HepG2 (cell line): ENCODE measurements around the gene TSACC. TPM values are rescaled to one million over a fixed set of nuclear protein-coding genes. Genes with fewer than 3 reads are reported as not detected.

Experiments
- CCDC6 ChIP-seq: sonication (generic); formaldehyde crosslinking; IDR thresholded peaks from 2 replicates; pipeline ENCODE4 v1.8.1; 2022; ENCODE audit warnings: mild to moderate bottlenecking, missing genetic modification reagents, moderate library complexity
- HIC2 ChIP-seq: sonication (generic); formaldehyde crosslinking; IDR thresholded peaks from 2 replicates; pipeline ENCODE4 v1.9.0; 2022; ENCODE audit warnings: low read depth, missing genetic modification reagents
- SKI ChIP-seq: fragments of 450-650 bp; IDR thresholded peaks from one replicate; pipeline ENCODE4 v1.6.1; 2018; ENCODE audit warnings: mild to moderate bottlenecking; ENCODE audit not compliant: partially characterized antibody
- TARDBP ChIP-seq: sonication (generic); formaldehyde crosslinking; IDR thresholded peaks from 2 replicates; pipeline ENCODE4 v1.8.0; 2022; ENCODE audit warnings: mild to moderate bottlenecking, missing genetic modification reagents
- THAP9 ChIP-seq: sonication (generic); formaldehyde crosslinking; IDR thresholded peaks from 2 replicates; pipeline ENCODE4; 2020; ENCODE audit warnings: missing genetic modification reagents, mild to moderate bottlenecking, borderline replicate concordance
- TP53 ChIP-seq: sonication (generic); formaldehyde crosslinking; conservative IDR thresholded peaks from 2 replicates; pipeline ENCODE4 v1.4.0; 2020; ENCODE audit warnings: missing genetic modification reagents
- ZNF136 ChIP-seq: sonication (generic); formaldehyde crosslinking; IDR thresholded peaks from 2 replicates; pipeline ENCODE4 v1.8.1; 2022; ENCODE audit warnings: low read depth, mild to moderate bottlenecking, moderate library complexity, missing genetic modification reagents
- ZNF33A ChIP-seq: sonication (generic); formaldehyde crosslinking; IDR thresholded peaks from 2 replicates; pipeline ENCODE4 v1.5.1; 2020; ENCODE audit warnings: missing genetic modification reagents, mild to moderate bottlenecking, moderate library complexity, borderline replicate concordance
- ZNF720 ChIP-seq: sonication (generic); formaldehyde crosslinking; IDR thresholded peaks from 2 replicates; pipeline ENCODE4 v1.4.0; 2020; ENCODE audit warnings: missing genetic modification reagents
- ZNF878 ChIP-seq: sonication (generic); formaldehyde crosslinking; IDR thresholded peaks from 2 replicates; pipeline ENCODE4 v1.8.1; 2023; ENCODE audit warnings: mild to moderate bottlenecking, missing genetic modification reagents, moderate library complexity
- polyA plus RNA-seq, 8 experiments: library from polyadenylated mRNA; depleted of rRNA in 3 of 8; stranded (reverse) in 7 of 8; unstranded in 1 of 8; fragments of >200 nt; fragmentation: Illumina TruSeq in 4 of 8; extraction: Trizol in 4 of 8; gene quantifications; 2 replicates each; pipeline versions ENCODE4 v1.2.1 to v1.2.3, GENCODE V29; 2011 to 2016; ENCODE audit warnings: low read depth in 4 of 8, missing spikeins in 1 of 8, mixed read lengths in 1 of 8; ENCODE audit not compliant: insufficient read depth in 1 of 8
- total RNA-seq, 5 experiments: library from RNA; depleted of rRNA; stranded (reverse); fragments of >200 nt; fragmentation: Illumina TruSeq; extraction: Trizol; gene quantifications; 2 replicates each; pipeline ENCODE4 v1.2.3, GENCODE V29; 2016; ENCODE audit warnings: low read depth in 1 of 5
- TF ChIP-seq, protein P1 (sequence below): sonication (generic); formaldehyde crosslinking; IDR thresholded peaks from 2 replicates; pipeline ENCODE4 v1.4.0; 2020; ENCODE audit warnings: missing genetic modification reagents
- TF ChIP-seq, protein P2 (sequence below): sonication (generic); formaldehyde crosslinking; IDR thresholded peaks from 2 replicates; pipeline ENCODE4 v1.4.0; 2020; ENCODE audit warnings: missing genetic modification reagents
- TF ChIP-seq, protein P3 (sequence below): sonication (generic); formaldehyde crosslinking; IDR thresholded peaks from 2 replicates; pipeline ENCODE4 v1.4.0; 2020; ENCODE audit warnings: missing genetic modification reagents

TSACC gene
- total and polyA plus RNA-seq, 2 of the 13 experiments (the other 11 are each of a cell fraction or from before 2014, with no cell fraction given), result 1.5 to 2.6 TPM

DNA sequence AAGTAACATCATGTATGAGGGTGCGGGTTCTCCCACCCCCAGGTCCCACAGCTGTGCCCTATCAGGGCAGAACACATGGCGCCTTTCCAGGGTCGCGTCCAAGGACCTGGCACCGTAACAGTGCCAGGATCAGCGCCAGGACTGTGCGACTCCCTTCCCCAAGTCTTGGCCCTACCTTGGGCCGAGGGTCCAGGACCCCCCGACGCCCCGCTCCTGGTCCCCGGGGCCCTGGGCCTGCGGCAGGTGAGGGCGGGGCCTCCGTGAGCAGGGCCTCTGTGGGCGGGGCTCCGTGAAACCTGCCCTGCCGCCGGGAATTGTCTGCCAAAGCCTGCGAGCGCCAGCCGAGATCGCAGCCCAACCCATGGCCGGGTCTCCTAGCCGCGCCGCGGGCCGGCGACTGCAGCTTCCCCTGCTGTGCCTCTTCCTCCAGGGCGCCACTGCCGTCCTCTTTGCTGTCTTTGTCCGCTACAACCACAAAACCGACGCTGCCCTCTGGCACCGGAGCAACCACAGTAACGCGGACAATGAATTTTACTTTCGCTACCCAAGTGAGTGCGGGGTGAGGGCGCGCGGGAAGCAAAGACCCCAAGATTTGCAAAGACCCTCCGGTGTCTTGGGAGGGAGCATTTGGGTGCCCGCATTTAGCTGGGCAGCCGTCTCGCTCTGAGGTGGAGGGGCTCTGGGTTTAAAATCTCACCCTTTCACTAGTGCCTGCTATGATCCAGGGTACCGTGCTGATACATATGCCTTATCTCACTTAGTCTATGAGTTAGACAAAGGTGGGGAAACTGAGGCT is 30.8 kb downstream of the TSACC start, which contains the start of gene RHBG (continued):
- TF ChIP-seq, protein P1, sequence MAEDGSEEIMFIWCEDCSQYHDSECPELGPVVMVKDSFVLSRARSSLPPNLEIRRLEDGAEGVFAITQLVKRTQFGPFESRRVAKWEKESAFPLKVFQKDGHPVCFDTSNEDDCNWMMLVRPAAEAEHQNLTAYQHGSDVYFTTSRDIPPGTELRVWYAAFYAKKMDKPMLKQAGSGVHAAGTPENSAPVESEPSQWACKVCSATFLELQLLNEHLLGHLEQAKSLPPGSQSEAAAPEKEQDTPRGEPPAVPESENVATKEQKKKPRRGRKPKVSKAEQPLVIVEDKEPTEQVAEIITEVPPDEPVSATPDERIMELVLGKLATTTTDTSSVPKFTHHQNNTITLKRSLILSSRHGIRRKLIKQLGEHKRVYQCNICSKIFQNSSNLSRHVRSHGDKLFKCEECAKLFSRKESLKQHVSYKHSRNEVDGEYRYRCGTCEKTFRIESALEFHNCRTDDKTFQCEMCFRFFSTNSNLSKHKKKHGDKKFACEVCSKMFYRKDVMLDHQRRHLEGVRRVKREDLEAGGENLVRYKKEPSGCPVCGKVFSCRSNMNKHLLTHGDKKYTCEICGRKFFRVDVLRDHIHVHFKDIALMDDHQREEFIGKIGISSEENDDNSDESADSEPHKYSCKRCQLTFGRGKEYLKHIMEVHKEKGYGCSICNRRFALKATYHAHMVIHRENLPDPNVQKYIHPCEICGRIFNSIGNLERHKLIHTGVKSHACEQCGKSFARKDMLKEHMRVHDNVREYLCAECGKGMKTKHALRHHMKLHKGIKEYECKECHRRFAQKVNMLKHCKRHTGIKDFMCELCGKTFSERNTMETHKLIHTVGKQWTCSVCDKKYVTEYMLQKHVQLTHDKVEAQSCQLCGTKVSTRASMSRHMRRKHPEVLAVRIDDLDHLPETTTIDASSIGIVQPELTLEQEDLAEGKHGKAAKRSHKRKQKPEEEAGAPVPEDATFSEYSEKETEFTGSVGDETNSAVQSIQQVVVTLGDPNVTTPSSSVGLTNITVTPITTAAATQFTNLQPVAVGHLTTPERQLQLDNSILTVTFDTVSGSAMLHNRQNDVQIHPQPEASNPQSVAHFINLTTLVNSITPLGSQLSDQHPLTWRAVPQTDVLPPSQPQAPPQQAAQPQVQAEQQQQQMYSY (CRISPR knock-in tag), result peak; percentile 55
- no peak for TF ChIP-seq ZNF33A (CRISPR knock-in tag)
- TF ChIP-seq, protein P2, sequence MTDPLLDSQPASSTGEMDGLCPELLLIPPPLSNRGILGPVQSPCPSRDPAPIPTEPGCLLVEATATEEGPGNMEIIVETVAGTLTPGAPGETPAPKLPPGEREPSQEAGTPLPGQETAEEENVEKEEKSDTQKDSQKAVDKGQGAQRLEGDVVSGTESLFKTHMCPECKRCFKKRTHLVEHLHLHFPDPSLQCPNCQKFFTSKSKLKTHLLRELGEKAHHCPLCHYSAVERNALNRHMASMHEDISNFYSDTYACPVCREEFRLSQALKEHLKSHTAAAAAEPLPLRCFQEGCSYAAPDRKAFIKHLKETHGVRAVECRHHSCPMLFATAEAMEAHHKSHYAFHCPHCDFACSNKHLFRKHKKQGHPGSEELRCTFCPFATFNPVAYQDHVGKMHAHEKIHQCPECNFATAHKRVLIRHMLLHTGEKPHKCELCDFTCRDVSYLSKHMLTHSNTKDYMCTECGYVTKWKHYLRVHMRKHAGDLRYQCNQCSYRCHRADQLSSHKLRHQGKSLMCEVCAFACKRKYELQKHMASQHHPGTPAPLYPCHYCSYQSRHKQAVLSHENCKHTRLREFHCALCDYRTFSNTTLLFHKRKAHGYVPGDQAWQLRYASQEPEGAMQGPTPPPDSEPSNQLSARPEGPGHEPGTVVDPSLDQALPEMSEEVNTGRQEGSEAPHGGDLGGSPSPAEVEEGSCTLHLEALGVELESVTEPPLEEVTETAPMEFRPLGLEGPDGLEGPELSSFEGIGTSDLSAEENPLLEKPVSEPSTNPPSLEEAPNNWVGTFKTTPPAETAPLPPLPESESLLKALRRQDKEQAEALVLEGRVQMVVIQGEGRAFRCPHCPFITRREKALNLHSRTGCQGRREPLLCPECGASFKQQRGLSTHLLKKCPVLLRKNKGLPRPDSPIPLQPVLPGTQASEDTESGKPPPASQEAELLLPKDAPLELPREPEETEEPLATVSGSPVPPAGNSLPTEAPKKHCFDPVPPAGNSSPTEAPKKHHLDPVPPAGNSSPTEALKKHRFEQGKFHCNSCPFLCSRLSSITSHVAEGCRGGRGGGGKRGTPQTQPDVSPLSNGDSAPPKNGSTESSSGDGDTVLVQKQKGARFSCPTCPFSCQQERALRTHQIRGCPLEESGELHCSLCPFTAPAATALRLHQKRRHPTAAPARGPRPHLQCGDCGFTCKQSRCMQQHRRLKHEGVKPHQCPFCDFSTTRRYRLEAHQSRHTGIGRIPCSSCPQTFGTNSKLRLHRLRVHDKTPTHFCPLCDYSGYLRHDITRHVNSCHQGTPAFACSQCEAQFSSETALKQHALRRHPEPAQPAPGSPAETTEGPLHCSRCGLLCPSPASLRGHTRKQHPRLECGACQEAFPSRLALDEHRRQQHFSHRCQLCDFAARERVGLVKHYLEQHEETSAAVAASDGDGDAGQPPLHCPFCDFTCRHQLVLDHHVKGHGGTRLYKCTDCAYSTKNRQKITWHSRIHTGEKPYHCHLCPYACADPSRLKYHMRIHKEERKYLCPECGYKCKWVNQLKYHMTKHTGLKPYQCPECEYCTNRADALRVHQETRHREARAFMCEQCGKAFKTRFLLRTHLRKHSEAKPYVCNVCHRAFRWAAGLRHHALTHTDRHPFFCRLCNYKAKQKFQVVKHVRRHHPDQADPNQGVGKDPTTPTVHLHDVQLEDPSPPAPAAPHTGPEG (CRISPR knock-in tag), result no peak
- 0 out of 2 replicates have a peak, but pooled peaks have one; percentile 20 for TF ChIP-seq THAP9
- TF ChIP-seq TARDBP (CRISPR knock-in tag), result peak; percentile 22; the same call in 1 of the 2 replicates
- TF ChIP-seq CCDC6, result 0 out of 2 replicates have a peak, but pooled peaks have one; percentile 6
- TF ChIP-seq SKI, result no peak
- TF ChIP-seq ZNF720 (CRISPR knock-in tag), result no peak
- TF ChIP-seq TP53 (CRISPR knock-in tag), result no peak
- no peak for TF ChIP-seq ZNF136 (CRISPR knock-in tag)
- TF ChIP-seq HIC2, result 0 out of 2 replicates have a peak, but pooled peaks have one; percentile 49
- TF ChIP-seq ZNF878, result no peak
- TF ChIP-seq, protein P3, sequence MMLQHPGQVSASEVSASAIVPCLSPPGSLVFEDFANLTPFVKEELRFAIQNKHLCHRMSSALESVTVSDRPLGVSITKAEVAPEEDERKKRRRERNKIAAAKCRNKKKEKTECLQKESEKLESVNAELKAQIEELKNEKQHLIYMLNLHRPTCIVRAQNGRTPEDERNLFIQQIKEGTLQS, result peak; percentile 52; the same call in 1 of the 2 replicates
